CD14-positive monocyte (primary cell): ENCODE data around the gene PRSS48. TPM values are rescaled to one million over a fixed set of nuclear protein-coding genes. Genes with fewer than 3 reads are reported as not detected.

ENCODE experiments used
- DNase-seq, 3 donors: peaks; one replicate each; pipeline ENCODE4 v3.0.0-alpha.2; 2011 to 2022
- H2AFZ ChIP-seq: 2 replicates; pipeline ENCODE4 v1.6.0; 2012; ENCODE audit warnings: mild to moderate bottlenecking, low read depth, low read length, inconsistent platforms; ENCODE audit not compliant: insufficient read depth, poor library complexity, severe bottlenecking
- H3K27ac ChIP-seq, 2 donors: 1 replicate in 1 of 2; 2 replicates in 1 of 2; pipeline ENCODE4 v1.5.1; 2012 to 2013; ENCODE audit warnings: low read length in 2 of 2, control low read depth in 1 of 2, inconsistent platforms in 1 of 2, low read depth in 1 of 2, mild to moderate bottlenecking in 1 of 2
- H3K27me3 ChIP-seq, 2 donors: one replicate each; pipeline versions ENCODE4 v1.6.0 to v1.6.1; 2011 to 2013; ENCODE audit warnings: low read length in 2 of 2; ENCODE audit not compliant: control insufficient read depth in 2 of 2, insufficient read depth in 2 of 2
- H3K36me3 ChIP-seq, 2 donors: replicated peaks in 1 of 2; 1 replicate in 1 of 2; 2 replicates in 1 of 2; pipeline versions ENCODE4 v1.5.1 to v1.6.1; 2012 to 2013; ENCODE audit warnings: low read length in 2 of 2, control low read depth in 1 of 2, inconsistent platforms in 1 of 2, mild to moderate bottlenecking in 1 of 2; ENCODE audit not compliant: insufficient read depth in 2 of 2, control insufficient read depth in 1 of 2
- H3K4me1 ChIP-seq, 2 donors: 1 replicate in 1 of 2; 2 replicates in 1 of 2; pipeline versions ENCODE4 v1.5.1 to v1.6.1; 2012 to 2013; ENCODE audit warnings: low read length in 2 of 2, control low read depth in 1 of 2, inconsistent platforms in 1 of 2, mild to moderate bottlenecking in 1 of 2, moderate library complexity in 1 of 2; ENCODE audit not compliant: insufficient read depth in 2 of 2, control insufficient read depth in 1 of 2
- H3K4me2 ChIP-seq: replicated peaks from 2 replicates; pipeline ENCODE3; 2012; ENCODE audit warnings: low read length, moderate library complexity, mild to moderate bottlenecking; ENCODE audit not compliant: poor library complexity, severe bottlenecking; ENCODE audit errors: extremely low read depth
- H3K4me3 ChIP-seq, 3 experiments: fragments of 200-600 bp in 1 of 3; sonication (generic) in 1 of 3; replicated peaks in 1 of 3; 1 replicate in 2 of 3; 2 replicates in 1 of 3; pipeline ENCODE4 v1.5.1; 2011 to 2013; ENCODE audit warnings: low read length in 3 of 3, mild to moderate bottlenecking in 3 of 3, control low read depth in 2 of 3, low read depth in 2 of 3, inconsistent platforms in 1 of 3, moderate library complexity in 1 of 3
- H3K79me2 ChIP-seq: 2 replicates; pipeline ENCODE4 v1.6.0; 2012; ENCODE audit warnings: mild to moderate bottlenecking, control low read depth, inconsistent platforms, low read length, moderate library complexity; ENCODE audit not compliant: insufficient read depth
- H3K9ac ChIP-seq: 2 replicates; pipeline ENCODE4 v1.6.0; 2017; ENCODE audit warnings: low read length, mild to moderate bottlenecking; ENCODE audit not compliant: insufficient read depth, poor library complexity, severe bottlenecking
- H3K9me3 ChIP-seq, 2 donors: replicated peaks in 1 of 2; 1 replicate in 1 of 2; 2 replicates in 1 of 2; pipeline versions ENCODE4 v1.5.1 to v1.6.1; 2012 to 2013; ENCODE audit warnings: low read length in 2 of 2, control low read depth in 1 of 2; ENCODE audit not compliant: control insufficient read depth in 1 of 2, insufficient read depth in 1 of 2
- H4K20me1 ChIP-seq: 2 replicates; pipeline ENCODE4 v1.6.0; 2012; ENCODE audit warnings: mild to moderate bottlenecking, low read length, control low read depth, moderate library complexity; ENCODE audit not compliant: insufficient read depth
- H3K27ac Mint-ChIP-seq, 7 donors: one replicate each; pipeline ENCODE4 v1.8.0; 2020; ENCODE audit warnings: mild to moderate bottlenecking in 7 of 7, mixed read lengths in 7 of 7, moderate library complexity in 6 of 7, inconsistent platforms in 2 of 7
- H3K27me3 Mint-ChIP-seq, 3 donors: one replicate each; pipeline ENCODE4 v1.8.0; 2021 to 2022; ENCODE audit warnings: low read depth in 3 of 3, mild to moderate bottlenecking in 3 of 3, mixed read lengths in 3 of 3, moderate library complexity in 3 of 3, inconsistent platforms in 1 of 3
- H3K36me3 Mint-ChIP-seq, 2 donors: one replicate each; pipeline ENCODE4 v1.8.0; 2020; ENCODE audit warnings: mixed read lengths in 2 of 2, inconsistent platforms in 1 of 2, mild to moderate bottlenecking in 1 of 2
- H3K4me1 Mint-ChIP-seq: one replicate; pipeline ENCODE4 v1.8.0; 2020; ENCODE audit warnings: mild to moderate bottlenecking, mixed read lengths
- H3K4me3 Mint-ChIP-seq, 2 donors: one replicate each; pipeline ENCODE4 v1.8.0; 2020; ENCODE audit warnings: mild to moderate bottlenecking in 2 of 2, mixed read lengths in 2 of 2, moderate library complexity in 1 of 2
- H3K9me3 Mint-ChIP-seq, 7 donors: one replicate each; pipeline ENCODE4 v1.8.0; 2020 to 2022; ENCODE audit warnings: mixed read lengths in 7 of 7, mild to moderate bottlenecking in 6 of 7, moderate library complexity in 6 of 7, inconsistent platforms in 2 of 7
- WGBS: methylation state at CpG from one replicate; pipeline ENCODE4 v1.1.5; 2013; ENCODE audit warnings: missing lambda C conversion rate; ENCODE audit not compliant: insufficient coverage; 5-methylcytosine and 5-hydroxymethylcytosine counted together
- intact Hi-C, 2 donors: fragments of 100-400 bp; cut with micrococcal nuclease; formaldehyde crosslinking; loops; one replicate each; pipeline versions ENCODE4 v1.15.0 to v1.15.1; 2023
- polyA plus RNA-seq, 3 donors: library from polyadenylated mRNA; depleted of rRNA in 1 of 3; unstranded in 2 of 3; stranded (reverse) in 1 of 3; fragments of 300-500 nt in 2 of 3; fragments of >200 nt in 1 of 3; fragmentation: Illumina TruSeq in 2 of 3; gene quantifications; 1 replicate in 2 of 3; 2 replicates in 1 of 3; pipeline ENCODE4 v1.2.3, GENCODE V29; 2012 to 2021
- TF ChIP-seq, protein P1 (sequence below): fragments of 200-600 bp; IDR thresholded peaks from one replicate; pipeline ENCODE4 v1.8.0; 2022; ENCODE audit warnings: antibody characterized with exemption, mild to moderate bottlenecking

The PRSS48 gene
- polyA plus RNA-seq, 3 donors: not detected

DNA sequence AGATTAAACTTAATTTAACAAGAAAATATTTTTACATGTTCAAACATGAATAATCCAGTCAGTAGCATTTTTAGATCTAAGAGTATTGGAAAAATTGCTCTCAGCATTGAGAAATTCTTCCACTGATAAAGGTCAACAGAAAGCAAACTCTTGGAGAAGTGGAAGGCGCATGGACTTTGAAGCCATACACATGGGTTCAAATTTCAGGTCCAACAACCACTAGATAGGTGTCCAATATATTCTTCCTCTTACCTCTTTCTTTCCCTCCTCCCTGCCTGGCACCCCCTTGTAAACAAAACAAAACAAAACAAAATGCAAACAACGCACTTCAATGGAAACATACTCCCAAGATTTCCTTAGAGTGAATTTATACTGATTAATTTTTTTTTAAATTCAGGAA lies 28.4 kb upstream of the PRSS48 start:
- no peaks in the 10 kb centered on the region for H3K36me3 Mint-ChIP-seq
- Histone ChIP-seq H3K4me2 (no peak overlapping the region), H4K20me1 (no peaks in the 10 kb centered on the region), H3K27me3 (no peaks in the 10 kb centered on the region), H3K27ac (no peak overlapping the region), H3K9ac (no peak overlapping the region), H2AFZ (no peak overlapping the region), H3K9me3 (no peaks in the 10 kb centered on the region), H3K4me1 (no peaks in the 10 kb centered on the region), H3K36me3 (no peaks in the 10 kb centered on the region), H3K79me2 (no peaks in the 10 kb centered on the region), H3K4me3 (no peak overlapping the region)
- no peak for DNase-seq
- no peak overlapping the region for H3K27ac Mint-ChIP-seq
- TF ChIP-seq, protein P1, sequence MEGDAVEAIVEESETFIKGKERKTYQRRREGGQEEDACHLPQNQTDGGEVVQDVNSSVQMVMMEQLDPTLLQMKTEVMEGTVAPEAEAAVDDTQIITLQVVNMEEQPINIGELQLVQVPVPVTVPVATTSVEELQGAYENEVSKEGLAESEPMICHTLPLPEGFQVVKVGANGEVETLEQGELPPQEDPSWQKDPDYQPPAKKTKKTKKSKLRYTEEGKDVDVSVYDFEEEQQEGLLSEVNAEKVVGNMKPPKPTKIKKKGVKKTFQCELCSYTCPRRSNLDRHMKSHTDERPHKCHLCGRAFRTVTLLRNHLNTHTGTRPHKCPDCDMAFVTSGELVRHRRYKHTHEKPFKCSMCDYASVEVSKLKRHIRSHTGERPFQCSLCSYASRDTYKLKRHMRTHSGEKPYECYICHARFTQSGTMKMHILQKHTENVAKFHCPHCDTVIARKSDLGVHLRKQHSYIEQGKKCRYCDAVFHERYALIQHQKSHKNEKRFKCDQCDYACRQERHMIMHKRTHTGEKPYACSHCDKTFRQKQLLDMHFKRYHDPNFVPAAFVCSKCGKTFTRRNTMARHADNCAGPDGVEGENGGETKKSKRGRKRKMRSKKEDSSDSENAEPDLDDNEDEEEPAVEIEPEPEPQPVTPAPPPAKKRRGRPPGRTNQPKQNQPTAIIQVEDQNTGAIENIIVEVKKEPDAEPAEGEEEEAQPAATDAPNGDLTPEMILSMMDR: no peak
- 100% methylated on average over 1 of the region's 2 CpGs for WGBS
- intact Hi-C loops: no loop called here
- no peaks in the 10 kb centered on the region for H3K9me3 Mint-ChIP-seq
- H3K4me1 Mint-ChIP-seq: no peaks in the 10 kb centered on the region
- H3K4me3 Mint-ChIP-seq: no peak overlapping the region
- H3K27me3 Mint-ChIP-seq: peaks cover 0 to 2% (median 2%) of the 10 kb centered on the region in 3 donors

DNA sequence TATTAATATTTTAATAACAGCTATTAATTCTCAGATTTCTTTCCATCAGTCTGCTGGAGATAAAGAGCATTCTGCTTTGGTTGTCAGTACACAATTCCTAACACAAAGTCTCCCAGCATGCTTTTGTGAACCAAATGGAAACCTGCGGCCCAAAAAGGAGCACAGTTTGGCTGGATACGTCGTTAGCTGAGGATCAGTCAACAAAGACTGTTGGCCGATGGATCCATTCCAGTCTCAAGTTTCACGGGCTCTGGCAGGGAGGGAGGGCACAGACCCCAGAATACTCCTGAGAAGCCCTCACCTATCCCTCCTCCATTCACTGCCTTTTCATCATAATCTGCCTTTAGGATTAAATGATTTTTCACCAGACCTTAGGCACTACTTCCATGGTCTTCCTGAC lies 26.3 kb upstream of the PRSS48 start:
- intact Hi-C loops: no loop called here
- no peaks in the 10 kb centered on the region for H3K27me3 ChIP-seq
- Mint-ChIP-seq H3K27ac (no peak overlapping the region), H3K9me3 (peaks cover 2 to 6% (median 3%) of the 10 kb centered on the region in 7 donors), H3K4me3 (no peak overlapping the region), H3K4me1 (no peaks in the 10 kb centered on the region), H3K36me3 (no peaks in the 10 kb centered on the region), H3K27me3 (peaks cover 0 to 2% (median 0%) of the 10 kb centered on the region in 3 donors)
- H2AFZ ChIP-seq: no peak overlapping the region
- H3K36me3 ChIP-seq: no peaks in the 10 kb centered on the region
- no peak overlapping the region for H3K9ac ChIP-seq
- TF ChIP-seq, protein P1: no peak
- no peaks in the 10 kb centered on the region for H3K9me3 ChIP-seq
- no peak overlapping the region for H3K4me3 ChIP-seq
- no peaks in the 10 kb centered on the region for H3K4me1 ChIP-seq
- no peaks in the 10 kb centered on the region for H3K79me2 ChIP-seq
- no peak overlapping the region for H3K4me2 ChIP-seq
- DNase-seq: no peak
- no peaks in the 10 kb centered on the region for H4K20me1 ChIP-seq
- 92% methylated on average over 4 of the region's 5 CpGs for WGBS
- H3K27ac ChIP-seq: no peak overlapping the region
